Forelimb muscle (tissue), 1 donor: ENCODE measurements around the gene C2orf72. TPM values are rescaled to one million over a fixed set of nuclear protein-coding genes. Genes with fewer than 3 reads are reported as not detected.
"Not testable (repeated sequence)": the region's sequence is repeated elsewhere in the genome, so short reads cannot be mapped to it uniquely, and the experiment has no call there.

Experiments
- DNase-seq: peaks from one replicate; pipeline ENCODE4 v3.0.0-alpha.2; 2013; ENCODE audit warnings: low read depth
- polyA plus RNA-seq: library from polyadenylated mRNA; unstranded; fragments of 120-200 nt; gene quantifications from one replicate; pipeline ENCODE4 v1.2.1, GENCODE V29; 2013; ENCODE audit not compliant: insufficient read length

The C2orf72 gene
- polyA plus RNA-seq, 1 donor, result 0.23 TPM

DNA sequence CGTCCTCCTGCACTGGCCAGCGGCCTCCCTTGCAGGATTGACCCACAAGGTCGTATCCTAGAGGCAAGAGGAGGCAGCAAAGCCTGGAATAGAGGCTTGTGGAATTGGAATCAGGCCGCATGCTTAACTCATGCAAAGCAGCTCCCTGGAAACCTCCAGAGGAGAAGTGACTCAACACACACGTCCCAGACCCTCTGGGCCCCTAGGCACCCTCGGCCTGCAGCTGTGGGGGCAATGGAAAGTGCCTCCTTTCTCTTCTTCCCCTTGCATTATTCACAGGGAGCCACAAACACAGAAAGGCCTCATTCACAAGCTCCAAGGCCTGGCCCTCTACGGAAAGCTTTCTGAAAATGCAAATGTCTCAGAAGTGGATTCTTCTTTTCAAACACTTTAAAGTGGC lies 21.8 kb upstream of the C2orf72 start:
- no peak for DNase-seq

- no peak for DNase-seq
Measured at GRCh38 chr2:231015926-231016325, 21.4 kb upstream of the C2orf72 start.

DNA sequence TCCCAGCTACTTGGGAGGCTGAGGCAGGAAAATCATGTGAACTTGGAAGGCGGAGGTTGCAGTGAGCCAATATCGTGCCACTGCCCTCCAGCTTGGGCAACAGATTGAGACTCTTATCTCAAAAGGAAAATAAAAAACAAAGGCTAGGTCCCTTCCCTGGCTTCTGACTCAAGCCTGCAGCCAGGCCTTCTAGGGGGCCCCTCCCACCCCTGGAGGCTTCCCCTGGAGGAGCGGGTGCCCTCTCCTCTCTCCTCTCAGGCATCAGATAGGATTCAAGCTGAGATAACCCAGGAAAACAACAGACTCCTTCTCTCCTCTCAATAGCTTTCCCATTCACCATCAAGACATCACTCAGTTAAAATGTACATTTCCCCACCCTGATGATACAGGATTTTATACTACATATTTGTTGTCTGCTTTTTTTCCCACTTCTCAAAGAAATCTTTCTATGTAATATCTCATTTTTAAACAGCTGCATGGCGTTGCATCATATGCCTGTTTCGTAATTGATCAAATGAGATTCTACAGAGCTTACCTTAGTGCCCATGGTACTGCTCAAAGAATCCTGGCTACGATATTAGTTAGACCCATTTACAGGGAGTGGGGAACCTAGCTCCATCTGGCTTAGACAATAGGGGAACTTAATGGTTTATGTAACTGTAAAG lies 20.6 kb upstream of the C2orf72 start:
- no peak for DNase-seq

- DNase-seq, result no peak
Measured at GRCh38 chr2:231017231-231017598, 20.1 kb upstream of the C2orf72 start.

DNA sequence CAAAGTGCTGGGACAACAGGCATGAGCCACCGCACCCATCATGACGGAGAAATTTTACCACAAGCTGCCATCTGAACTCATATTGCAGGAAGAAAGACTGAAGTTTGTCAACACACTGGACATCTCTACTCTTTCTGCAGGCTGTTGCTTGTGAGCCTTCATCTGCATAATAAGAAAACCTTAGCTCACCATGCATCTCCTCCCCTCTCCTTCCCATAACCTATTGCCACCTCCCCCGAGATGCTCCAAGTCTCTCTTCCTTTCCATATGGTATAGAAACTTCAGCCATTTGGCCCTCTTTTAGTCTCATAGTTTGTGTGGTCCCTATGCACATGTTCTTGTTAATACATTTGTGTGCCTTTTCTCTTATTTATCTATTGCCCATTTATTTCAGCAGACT lies 19.1 kb upstream of the C2orf72 start:
- DNase-seq, result no peak

- not testable (repeated sequence) for DNase-seq
Measured at GRCh38 chr2:231025059-231025458, 12.3 kb upstream of the C2orf72 start.

DNA sequence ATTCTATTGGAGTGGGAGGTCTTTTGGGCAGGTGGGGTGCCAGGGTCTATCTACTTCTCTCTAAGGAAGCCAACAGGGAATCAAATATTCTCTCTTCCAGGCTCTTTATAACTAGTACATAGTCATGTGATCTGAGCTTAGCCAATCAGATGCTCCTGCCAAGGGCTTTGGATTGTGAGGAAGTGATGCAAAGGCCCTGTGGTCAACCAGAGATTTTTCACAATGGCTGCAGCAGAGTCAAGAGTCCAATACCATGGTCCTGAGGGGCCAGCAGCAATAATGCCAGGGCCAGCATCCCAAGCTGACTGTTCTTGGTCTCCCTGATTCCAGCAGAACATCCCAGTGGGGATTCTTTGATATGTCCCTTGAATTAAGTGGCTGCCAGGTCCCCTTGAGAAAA lies 8.4 kb upstream of the C2orf72 start:
- no peak for DNase-seq

DNA sequence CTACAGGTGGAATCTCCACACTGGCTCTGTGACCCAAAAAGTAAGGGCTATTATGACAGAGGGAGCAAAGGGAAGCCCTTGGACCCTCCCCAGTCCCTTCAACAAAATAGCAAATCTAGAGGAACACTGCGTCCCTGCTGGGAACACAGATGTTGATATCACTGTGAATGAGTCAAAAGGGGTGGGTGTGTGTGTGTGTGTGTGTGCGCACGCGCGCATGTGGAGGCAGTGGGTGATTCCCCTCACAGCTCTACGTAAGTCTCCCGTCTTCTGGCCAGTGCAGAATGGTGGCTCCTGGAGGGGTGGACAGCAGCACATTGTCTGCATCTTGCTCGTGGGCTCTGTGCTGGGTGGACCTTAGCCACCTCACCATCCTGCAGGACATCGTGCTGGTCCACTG lies 7.8 kb upstream of the C2orf72 start:
- no peak for DNase-seq

GRCh38 chr2:231030725-231031124 lies 6.6 kb upstream of the C2orf72 start:
- no peak for DNase-seq

- no peak for DNase-seq
Measured at GRCh38 chr2:231032575-231033140, 4.7 kb upstream of the C2orf72 start.

DNA sequence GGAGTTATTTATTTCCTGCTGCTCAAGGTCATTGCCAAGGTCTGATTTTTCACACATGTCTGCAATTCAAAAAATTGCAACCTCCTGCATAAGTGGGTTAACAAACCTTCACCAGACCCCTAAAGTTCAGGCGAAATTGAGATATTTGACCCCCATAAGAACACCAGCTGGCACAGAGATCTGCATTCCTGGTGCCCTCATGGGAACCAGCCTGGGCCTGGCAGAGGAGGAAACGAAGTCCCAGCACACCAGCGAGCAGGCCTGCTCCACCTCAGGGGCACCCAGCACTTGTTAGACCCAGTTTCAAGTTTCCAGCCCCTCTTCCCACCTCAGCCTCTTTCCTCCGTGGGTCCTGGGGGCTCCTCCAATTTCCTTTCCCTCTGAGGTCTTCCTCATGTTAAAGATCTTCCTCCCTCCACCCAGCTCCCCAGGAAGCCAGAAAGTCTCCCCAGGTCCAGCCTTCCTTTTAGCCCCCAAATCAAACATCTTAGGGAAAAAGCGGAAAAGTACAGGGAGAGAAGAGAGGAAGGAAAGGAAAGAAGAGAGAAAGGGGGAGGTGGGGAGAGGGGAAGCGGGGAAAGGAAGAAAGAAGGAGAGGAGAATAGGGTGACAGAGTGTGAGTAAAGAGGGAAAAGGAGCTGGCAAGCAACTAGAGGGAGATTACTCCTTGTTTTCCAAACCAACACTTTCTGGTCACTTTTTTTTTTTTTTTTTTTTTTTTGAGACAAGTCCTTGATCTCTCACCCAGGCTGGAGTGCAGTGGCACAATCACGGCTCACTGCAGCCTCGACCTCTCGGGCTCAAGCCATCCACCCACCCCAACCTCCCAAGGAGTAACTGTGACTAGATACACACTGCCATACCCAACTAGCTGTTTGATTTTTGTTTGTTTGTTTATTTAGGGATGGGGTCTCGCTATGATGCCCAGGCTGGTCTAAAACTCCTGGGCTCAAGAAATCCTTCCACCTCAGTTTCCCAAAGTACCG lies 3.9 kb upstream of the C2orf72 start:
- no peak for DNase-seq

- no peak for DNase-seq
Measured at GRCh38 chr2:231034291-231034882, 2.9 kb upstream of the C2orf72 start.

DNA sequence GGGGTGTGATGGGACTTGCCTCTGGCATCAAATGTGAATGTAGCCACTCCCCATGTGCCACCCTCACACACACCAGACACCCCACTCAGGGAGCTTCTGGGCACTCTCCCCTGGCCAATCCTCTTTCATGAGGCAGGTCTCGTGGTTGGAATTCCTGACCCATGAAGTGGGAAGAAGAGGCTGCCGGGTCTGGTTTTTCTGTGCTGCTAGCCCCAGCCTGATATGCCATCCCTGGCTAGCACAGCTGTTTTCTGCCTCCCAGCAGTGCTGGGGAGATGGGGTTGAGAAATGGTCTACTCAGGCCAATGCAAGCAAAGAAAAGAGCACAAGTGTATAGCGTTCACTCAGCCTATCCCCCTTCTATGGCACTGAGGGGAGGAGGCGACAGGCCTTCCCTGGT lies 1.2 kb upstream of the C2orf72 start:
- no peak for DNase-seq

DNA sequence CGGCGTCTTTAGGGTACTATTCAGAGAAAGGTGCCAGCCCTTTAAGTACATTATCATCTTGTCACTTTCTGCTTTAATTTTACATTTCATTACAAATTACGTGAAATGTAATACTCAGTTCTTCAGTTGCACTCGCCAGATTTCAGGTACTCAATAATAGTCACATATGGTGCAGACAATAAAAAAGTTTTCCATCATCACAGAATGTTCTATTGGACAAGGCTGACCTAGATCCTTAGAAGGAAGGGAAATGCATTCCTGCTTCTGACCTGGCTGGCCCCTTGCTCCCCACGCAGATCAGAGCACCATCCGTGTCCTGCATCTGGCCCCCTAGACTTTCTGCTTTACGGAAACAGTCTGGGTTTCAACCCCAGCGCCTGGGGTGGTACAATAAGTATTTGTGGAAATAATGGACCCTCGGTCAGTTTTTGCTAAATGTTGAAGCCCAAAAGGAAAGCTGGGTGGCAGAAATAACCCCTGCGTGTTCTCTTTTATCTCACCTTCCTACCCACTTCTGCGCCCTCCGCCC lies 681 bp upstream of the C2orf72 start:
- DNase-seq, result no peak

DNA sequence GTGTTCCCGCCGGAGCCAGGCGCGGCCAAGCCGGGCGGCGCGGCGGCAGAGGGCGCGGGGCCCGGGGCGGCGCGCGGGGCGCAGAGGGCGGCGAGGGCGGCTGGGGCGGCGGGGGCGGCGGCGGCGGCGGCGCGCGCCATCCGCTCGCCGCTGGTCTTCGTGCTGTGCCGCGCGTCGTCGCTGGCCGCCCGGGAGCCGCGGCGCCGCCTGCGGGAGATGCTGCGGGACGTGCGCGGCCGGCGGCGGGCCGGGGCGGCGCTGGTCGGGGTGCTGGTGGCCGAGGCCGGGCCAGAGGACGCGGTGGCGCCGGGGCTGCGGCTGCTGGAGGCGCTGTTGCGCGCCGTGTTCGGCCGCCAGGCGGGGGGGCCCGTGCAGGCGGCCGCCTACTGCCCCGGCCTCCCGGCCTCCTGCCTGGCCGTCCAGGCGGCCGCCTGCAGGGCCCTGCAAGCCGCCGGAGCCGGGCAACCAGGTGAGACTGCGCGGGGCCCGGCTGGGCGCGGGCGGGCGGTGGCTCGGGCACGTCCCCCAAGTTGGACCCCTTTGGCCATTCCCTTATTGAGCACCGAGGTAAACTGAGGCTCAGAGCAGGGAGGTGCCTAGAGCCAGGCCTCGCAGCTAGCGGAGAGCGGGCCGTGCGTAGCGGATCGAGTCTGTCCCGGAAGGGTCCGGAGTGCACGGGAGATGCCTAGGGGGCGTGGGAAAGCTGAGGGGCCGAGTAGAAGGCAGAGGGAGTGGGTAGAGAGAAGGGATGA lies 584 bp downstream of the C2orf72 start:
- DNase-seq, result no peak

GRCh38 chr2:231038483-231039293 lies 1.4 kb downstream of the C2orf72 start:
- DNase-seq, result no peak

- DNase-seq, result no peak
Measured at GRCh38 chr2:231039294-231039664, 2.0 kb downstream of the C2orf72 start.

- DNase-seq, result no peak
Measured at GRCh38 chr2:231039821-231040364, 2.6 kb downstream of the C2orf72 start.

DNA sequence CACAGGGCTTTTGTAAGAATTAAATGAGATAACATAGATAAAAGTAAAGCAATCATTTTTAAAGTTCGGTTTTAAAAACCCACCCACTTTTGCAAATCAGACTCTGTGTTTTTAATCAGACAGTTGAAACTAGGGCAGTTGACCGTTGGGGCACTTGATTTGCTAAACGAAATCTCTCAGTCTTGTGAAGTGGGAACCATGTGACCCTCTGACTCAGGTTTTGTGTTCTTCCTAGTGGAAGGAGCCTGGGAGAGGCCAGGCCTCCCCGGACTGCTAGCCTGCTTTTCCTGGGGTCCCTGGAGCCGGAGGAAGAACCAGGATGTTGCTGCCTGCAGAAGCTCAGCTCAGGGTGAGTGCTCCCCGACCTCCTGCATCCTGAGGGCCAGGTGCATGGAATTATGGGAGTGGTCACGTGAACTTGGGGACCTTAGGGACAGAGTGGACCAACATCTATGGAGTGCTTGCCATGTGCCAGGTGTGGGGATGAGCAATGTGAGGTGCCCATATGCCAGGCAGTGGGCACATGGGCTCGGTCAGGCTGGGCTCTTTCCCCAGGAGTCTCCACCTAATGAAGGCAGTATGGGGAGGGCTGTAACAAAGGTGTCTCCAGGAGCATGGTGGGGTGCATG lies 3.9 kb downstream of the C2orf72 start:
- no peak for DNase-seq

- no peak for DNase-seq
Measured at GRCh38 chr2:231043796-231044195, 6.5 kb downstream of the C2orf72 start.
